Urinary bladder (tissue), 4 donors: ENCODE measurements around the gene CRB3. TPM values are rescaled to one million over a fixed set of nuclear protein-coding genes. Genes with fewer than 3 reads are reported as not detected.
"Not testable (repeated sequence)": the region's sequence is repeated elsewhere in the genome, so short reads cannot be mapped to it uniquely, and the experiment has no call there.

Experiments used
- DNase-seq: peaks from one replicate; pipeline ENCODE4 v3.0.0-alpha.2; 2015; ENCODE audit errors: extremely low spot score
- H3K27ac ChIP-seq: one replicate; pipeline ENCODE4 v1.5.1; 2013; ENCODE audit warnings: low read depth, mild to moderate bottlenecking, moderate library complexity
- H3K36me3 ChIP-seq: one replicate; pipeline ENCODE4 v1.6.1; 2013; ENCODE audit warnings: mild to moderate bottlenecking, moderate library complexity; ENCODE audit not compliant: insufficient read depth
- H3K4me1 ChIP-seq: one replicate; pipeline ENCODE4 v1.6.1; 2013; ENCODE audit warnings: mild to moderate bottlenecking, moderate library complexity; ENCODE audit not compliant: insufficient read depth
- H3K4me3 ChIP-seq: one replicate; pipeline ENCODE4 v1.5.1; 2013; ENCODE audit warnings: low read depth, low read length
- WGBS: extraction: QIAGEN DNeasy Blood & Tissue Kit; methylation state at CpG from one replicate; pipeline ENCODE4 v1.1.7; 2013; 5-methylcytosine and 5-hydroxymethylcytosine counted together
- polyA plus RNA-seq: library from polyadenylated mRNA; stranded (reverse); fragments of 200-250 nt; gene quantifications from one replicate; pipeline ENCODE4 v1.2.3, GENCODE V29; 2013
- total RNA-seq: library from RNA; depleted of rRNA; stranded (reverse); fragments of >200 nt; gene quantifications from one replicate; pipeline ENCODE4 v1.2.3, GENCODE V29; 2014
- donor health status: healthy with polysubstance abuse.
- donor health status: healthy.

Gene CRB3
- total and polyA plus RNA-seq, 2 donors = 4.4 to 6.1 TPM

GRCh38 chr19:6425732-6426620 is 38.1 kb upstream of the CRB3 start:
- Histone ChIP-seq H3K4me1 (no peaks in the 10 kb centered on the region), H3K4me3 (no peak overlapping the region), H3K36me3 (no peaks in the 10 kb centered on the region), H3K27ac (peak overlapping the region; percentile 79)
- 91% methylated on average over 21 of the region's 21 CpGs for WGBS
- DNase-seq = no peak

- H3K4me1 ChIP-seq = no peaks in the 10 kb centered on the region
- WGBS = 94% methylated on average over 18 of the region's 18 CpGs
- no peak overlapping the region for H3K27ac ChIP-seq
- H3K36me3 ChIP-seq = no peaks in the 10 kb centered on the region
- no peak for DNase-seq
- no peak overlapping the region for H3K4me3 ChIP-seq
These were observed 36.9 kb upstream of the CRB3 start for GRCh38 chr19:6427131-6427530.

GRCh38 chr19:6428692-6429418 is 35.2 kb upstream of the CRB3 start:
- WGBS = 89% methylated on average over 2 of the region's 2 CpGs
- not testable (repeated sequence) for H3K36me3 ChIP-seq, H3K4me3 ChIP-seq, H3K27ac ChIP-seq, H3K4me1 ChIP-seq, DNase-seq

- 60% methylated on average over 20 of the region's 20 CpGs for WGBS
- no peak for DNase-seq
- Histone ChIP-seq H3K27ac (no peak overlapping the region), H3K4me1 (no peaks in the 10 kb centered on the region), H3K36me3 (no peaks in the 10 kb centered on the region), H3K4me3 (no peak overlapping the region)
These were observed 34.5 kb upstream of the CRB3 start for GRCh38 chr19:6429419-6430221.

- Histone ChIP-seq H3K4me3 (no peak overlapping the region), H3K36me3 (no peaks in the 10 kb centered on the region), H3K27ac (no peak overlapping the region), H3K4me1 (no peaks in the 10 kb centered on the region)
- WGBS = 92% methylated on average over 11 of the region's 11 CpGs
- no peak for DNase-seq
These were observed 32.2 kb upstream of the CRB3 start for GRCh38 chr19:6431891-6432290.

- H3K4me3 ChIP-seq = no peak overlapping the region
- no peak for DNase-seq
- H3K4me1 ChIP-seq = no peaks in the 10 kb centered on the region
- no peak overlapping the region for H3K27ac ChIP-seq
- 82% methylated on average over 11 of the region's 11 CpGs for WGBS
- H3K36me3 ChIP-seq = no peaks in the 10 kb centered on the region
These were observed 30.9 kb upstream of the CRB3 start for GRCh38 chr19:6433165-6433564.

- Histone ChIP-seq H3K27ac (no peak within 1 kb of the TSS), H3K36me3 (no peaks in the 10 kb centered on the region), H3K4me1 (no peaks in the 10 kb centered on the region), H3K4me3 (no peak within 1 kb of the TSS)
- 92% methylated on average over 10 of the region's 10 CpGs for WGBS
- no peak for DNase-seq
These were observed 30.4 kb upstream of the CRB3 start, which contains the start of gene SLC25A41 for GRCh38 chr19:6433663-6434062. Gene SLC25A41, minus strand, starts transcription at chr19:6433763. Its CDS starts 70 bp downstream, at chr19:6433693.

- 94% methylated on average over 4 of the region's 4 CpGs for WGBS
- Histone ChIP-seq H3K4me1 (no peaks in the 10 kb centered on the region), H3K27ac (no peak overlapping the region), H3K36me3 (no peaks in the 10 kb centered on the region), H3K4me3 (no peak overlapping the region)
- no peak for DNase-seq
These were observed 24.3 kb upstream of the CRB3 start for GRCh38 chr19:6439743-6440142.

- 88% methylated on average over 3 of the region's 3 CpGs for WGBS
- no peak for DNase-seq
- H3K27ac ChIP-seq = no peak overlapping the region
- H3K4me1 ChIP-seq = no peaks in the 10 kb centered on the region
- H3K36me3 ChIP-seq = no peaks in the 10 kb centered on the region
- no peak overlapping the region for H3K4me3 ChIP-seq
These were observed 23.2 kb upstream of the CRB3 start for GRCh38 chr19:6440905-6441304.

- Histone ChIP-seq H3K4me3 (no peak overlapping the region), H3K36me3 (peaks cover 2% of the 10 kb centered on the region), H3K27ac (no peak overlapping the region), H3K4me1 (no peaks in the 10 kb centered on the region)
- WGBS = 80% methylated on average over 13 of the region's 13 CpGs
- no peak for DNase-seq
These were observed 21.9 kb upstream of the CRB3 start for GRCh38 chr19:6442087-6442688.

- H3K27ac ChIP-seq = no peak overlapping the region
- DNase-seq = no peak
- H3K36me3 ChIP-seq = peaks cover 2% of the 10 kb centered on the region
- H3K4me1 ChIP-seq = no peaks in the 10 kb centered on the region
- no peak overlapping the region for H3K4me3 ChIP-seq
- WGBS = 90% methylated on average over 13 of the region's 13 CpGs
These were observed 20.1 kb upstream of the CRB3 start for GRCh38 chr19:6443986-6444385.

- no peak for DNase-seq
- H3K4me3 ChIP-seq = no peak overlapping the region
- 94% methylated on average over 3 of the region's 3 CpGs for WGBS
- peaks cover 2% of the 10 kb centered on the region for H3K36me3 ChIP-seq
- H3K4me1 ChIP-seq = no peaks in the 10 kb centered on the region
- H3K27ac ChIP-seq = no peak overlapping the region
These were observed 17.6 kb upstream of the CRB3 start for GRCh38 chr19:6446452-6446851.

GRCh38 chr19:6448045-6448444 is 16.0 kb upstream of the CRB3 start:
- DNase-seq = no peak
- H3K4me3 ChIP-seq = no peak overlapping the region
- H3K36me3 ChIP-seq = peaks cover 2% of the 10 kb centered on the region
- 86% methylated on average over 3 of the region's 3 CpGs for WGBS
- no peaks in the 10 kb centered on the region for H3K4me1 ChIP-seq
- no peak overlapping the region for H3K27ac ChIP-seq
